IPS-15b (cell line): ENCODE measurements around the gene RBBP5.
A peak's percentile ranks its signal among the peaks of the same experiment; 100 is the strongest.
"Not testable (repeated sequence)": the region's sequence is repeated elsewhere in the genome, so short reads cannot be mapped to it uniquely, and the experiment has no call there.

Experiments
- H3K27me3 ChIP-seq: one replicate; pipeline ENCODE4 v1.6.1; 2013; ENCODE audit warnings: low read length; ENCODE audit not compliant: control insufficient read depth, insufficient read depth
- H3K36me3 ChIP-seq: one replicate; pipeline ENCODE4 v1.6.1; 2013; ENCODE audit warnings: low read length; ENCODE audit not compliant: control insufficient read depth, insufficient read depth
- H3K4me1 ChIP-seq: one replicate; pipeline ENCODE4 v1.6.1; 2013; ENCODE audit warnings: mild to moderate bottlenecking, low read length; ENCODE audit not compliant: control insufficient read depth, insufficient read depth
- H3K4me3 ChIP-seq: one replicate; pipeline ENCODE4 v1.5.1; 2013; ENCODE audit warnings: low read depth, low read length
- H3K9ac ChIP-seq: one replicate; pipeline ENCODE4 v1.6.1; 2013; ENCODE audit warnings: low read depth, mild to moderate bottlenecking, low read length
- H3K9me3 ChIP-seq: one replicate; pipeline ENCODE4 v1.6.1; 2013; ENCODE audit warnings: mild to moderate bottlenecking, low read length; ENCODE audit not compliant: control insufficient read depth, insufficient read depth

The RBBP5 gene, protein sequence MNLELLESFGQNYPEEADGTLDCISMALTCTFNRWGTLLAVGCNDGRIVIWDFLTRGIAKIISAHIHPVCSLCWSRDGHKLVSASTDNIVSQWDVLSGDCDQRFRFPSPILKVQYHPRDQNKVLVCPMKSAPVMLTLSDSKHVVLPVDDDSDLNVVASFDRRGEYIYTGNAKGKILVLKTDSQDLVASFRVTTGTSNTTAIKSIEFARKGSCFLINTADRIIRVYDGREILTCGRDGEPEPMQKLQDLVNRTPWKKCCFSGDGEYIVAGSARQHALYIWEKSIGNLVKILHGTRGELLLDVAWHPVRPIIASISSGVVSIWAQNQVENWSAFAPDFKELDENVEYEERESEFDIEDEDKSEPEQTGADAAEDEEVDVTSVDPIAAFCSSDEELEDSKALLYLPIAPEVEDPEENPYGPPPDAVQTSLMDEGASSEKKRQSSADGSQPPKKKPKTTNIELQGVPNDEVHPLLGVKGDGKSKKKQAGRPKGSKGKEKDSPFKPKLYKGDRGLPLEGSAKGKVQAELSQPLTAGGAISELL

DNA sequence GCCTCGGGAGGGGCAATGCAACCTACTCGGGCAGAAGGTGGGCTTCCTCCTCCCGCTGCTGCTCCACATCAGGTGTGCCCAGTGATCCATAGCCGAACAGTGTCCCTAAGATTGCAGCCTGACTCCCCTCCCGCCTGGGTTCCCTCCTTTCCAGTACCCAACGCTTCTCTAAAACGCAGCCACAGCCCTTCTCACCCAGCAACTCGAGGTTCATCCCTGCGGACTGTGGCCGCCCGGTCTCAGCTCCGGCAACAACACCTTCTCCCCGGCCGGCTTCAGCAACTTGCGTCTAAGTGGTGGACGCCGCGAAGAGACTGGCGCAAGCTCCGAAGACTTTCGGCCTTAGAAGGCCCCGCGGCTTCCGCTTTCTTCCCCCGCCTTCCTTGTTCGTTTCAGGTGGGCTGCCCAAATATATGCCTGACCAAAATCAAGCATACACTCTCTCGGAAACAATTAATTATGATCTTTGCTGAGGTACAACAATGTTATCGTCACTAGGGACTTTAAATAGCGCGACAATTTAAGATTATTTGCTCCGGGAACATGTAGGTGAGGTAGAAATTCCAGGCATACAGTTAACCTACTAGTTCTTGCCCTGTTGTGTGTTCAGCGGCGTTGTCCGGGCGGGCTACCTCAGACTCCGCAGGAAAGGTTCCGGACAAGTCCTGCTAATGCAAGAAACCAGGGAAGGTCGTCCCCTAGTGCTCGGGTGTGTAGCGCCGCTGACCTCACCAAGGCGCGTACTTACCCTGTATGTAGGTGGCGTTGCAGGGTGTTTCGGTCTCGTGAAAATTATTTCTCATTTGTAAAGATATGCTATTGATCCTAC lies at the start of gene RBBP5:
Gene RBBP5, minus strand, starts transcription at position 319 of the 829 bp plus-strand sequence. Its CDS starts 105 bp downstream, at position 214.
- H3K4me3 ChIP-seq, result peak within 1 kb of the TSS; percentile 96
- H3K4me1 ChIP-seq, result peaks cover 7% of the 10 kb centered on the region
- H3K36me3 ChIP-seq, result no peaks in the 10 kb centered on the region
- H3K27me3 ChIP-seq, result no peaks in the 10 kb centered on the region
- H3K9me3 ChIP-seq, result no peaks in the 10 kb centered on the region
- peak within 1 kb of the TSS; percentile 96 for H3K9ac ChIP-seq

GRCh38 chr1:205171369-205171768 lies 49.6 kb upstream of the RBBP5 start:
- Histone ChIP-seq H3K4me3 (no peak overlapping the region), H3K4me1 (no peaks in the 10 kb centered on the region), H3K36me3 (no peaks in the 10 kb centered on the region), H3K9me3 (no peaks in the 10 kb centered on the region), H3K9ac (no peak overlapping the region), H3K27me3 (no peaks in the 10 kb centered on the region)

DNA sequence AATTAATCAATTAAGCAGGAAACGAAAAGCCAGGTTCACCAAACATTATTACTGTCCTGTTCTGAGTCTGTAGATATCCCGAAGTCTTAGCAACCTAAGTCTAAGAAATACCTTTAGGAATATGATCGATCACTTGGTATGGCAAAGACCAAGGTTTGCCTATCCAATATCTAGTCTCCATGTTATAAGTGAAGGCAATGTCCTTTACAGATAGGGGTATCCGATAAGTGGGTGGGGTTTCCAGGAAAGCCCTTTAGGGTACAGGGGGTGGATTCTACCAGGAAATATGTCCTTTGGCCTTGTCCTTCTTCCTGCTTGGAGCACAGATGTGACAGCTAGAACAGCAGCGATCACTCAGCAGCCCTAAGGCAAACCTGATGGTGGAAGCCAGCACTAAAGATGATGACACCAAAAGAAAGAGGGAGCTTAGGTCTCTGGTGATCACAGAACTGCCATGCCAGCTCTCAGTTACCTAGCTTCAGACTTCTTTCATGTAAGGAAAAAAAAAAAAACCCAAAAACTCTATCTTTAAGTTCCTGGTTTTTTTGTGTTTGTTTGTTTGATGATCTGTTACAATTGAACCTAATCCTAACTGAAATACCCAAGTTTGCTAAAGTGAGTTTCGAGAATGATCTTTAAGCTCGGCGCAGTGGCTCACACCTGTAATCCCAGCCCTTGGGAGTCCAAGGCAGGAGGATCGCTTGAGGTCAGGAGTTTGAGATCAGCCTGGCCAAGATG lies 48.9 kb upstream of the RBBP5 start:
- Histone ChIP-seq H3K9ac (no peak overlapping the region), H3K36me3 (no peaks in the 10 kb centered on the region), H3K27me3 (no peaks in the 10 kb centered on the region), H3K4me1 (no peaks in the 10 kb centered on the region), H3K4me3 (no peak overlapping the region), H3K9me3 (no peaks in the 10 kb centered on the region)

DNA sequence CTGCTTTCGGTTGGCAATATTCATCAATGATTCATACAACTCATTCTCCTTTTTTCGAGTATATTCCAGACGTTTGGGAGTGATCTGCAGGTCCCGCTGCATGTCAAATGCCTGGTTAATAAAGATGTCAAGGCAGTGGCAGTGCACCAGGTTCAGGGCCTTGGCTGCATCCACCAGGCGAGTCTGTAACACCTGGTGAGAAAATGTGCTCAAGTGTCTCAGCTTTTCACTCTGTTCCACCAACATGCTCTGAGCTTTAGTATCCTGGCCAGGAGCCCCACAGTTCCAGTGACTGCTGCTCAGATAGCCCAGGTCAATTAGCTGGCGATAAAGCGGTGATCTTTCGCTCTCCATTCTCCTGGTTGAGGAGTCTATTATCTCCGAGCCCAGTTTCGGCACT lies 47.5 kb upstream of the RBBP5 start:
- H3K4me1 ChIP-seq, result no peaks in the 10 kb centered on the region
- H3K36me3 ChIP-seq, result no peaks in the 10 kb centered on the region

GRCh38 chr1:205168291-205168690 lies 46.5 kb upstream of the RBBP5 start:
- Histone ChIP-seq H3K9ac (no peak overlapping the region), H3K36me3 (peaks cover 6% of the 10 kb centered on the region), H3K9me3 (no peaks in the 10 kb centered on the region), H3K4me3 (no peak overlapping the region), H3K4me1 (no peaks in the 10 kb centered on the region), H3K27me3 (no peaks in the 10 kb centered on the region)

More for the DNA sequence above, 47.5 kb upstream of the RBBP5 start:
- Histone ChIP-seq H3K27me3 (no peaks in the 10 kb centered on the region), H3K9ac (no peak overlapping the region), H3K4me3 (no peak overlapping the region), H3K9me3 (no peaks in the 10 kb centered on the region)

DNA sequence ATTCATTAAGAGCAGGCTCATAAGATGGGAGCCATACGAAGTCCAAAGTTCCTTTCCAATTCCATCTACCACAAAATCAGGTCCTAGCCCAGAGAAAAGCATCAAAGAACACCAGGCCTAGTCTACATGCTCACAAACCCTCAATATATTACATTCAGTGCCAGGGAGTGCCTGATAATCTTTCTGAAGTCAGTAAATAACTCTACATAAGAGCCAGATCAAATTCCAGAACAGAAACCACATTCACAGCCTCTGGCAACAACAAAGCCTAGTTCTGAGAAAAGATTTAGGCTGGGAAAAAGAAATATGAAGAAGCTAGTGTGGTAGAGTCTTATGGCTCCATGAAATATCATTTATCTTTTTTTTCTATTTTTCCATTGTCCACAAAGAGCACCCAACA lies 40.5 kb upstream of the RBBP5 start:
- peaks cover 46% of the 10 kb centered on the region for H3K36me3 ChIP-seq
- H3K27me3 ChIP-seq, result no peaks in the 10 kb centered on the region
- H3K9ac ChIP-seq, result no peak overlapping the region
- H3K9me3 ChIP-seq, result peaks cover under 1% of the 10 kb centered on the region
- H3K4me3 ChIP-seq, result no peak overlapping the region
- no peaks in the 10 kb centered on the region for H3K4me1 ChIP-seq

- no peak overlapping the region for H3K4me3 ChIP-seq
- H3K36me3 ChIP-seq, result peaks cover 57% of the 10 kb centered on the region
- H3K9me3 ChIP-seq, result peaks cover 12% of the 10 kb centered on the region
- no peak overlapping the region for H3K9ac ChIP-seq
- no peaks in the 10 kb centered on the region for H3K4me1 ChIP-seq
- H3K27me3 ChIP-seq, result no peaks in the 10 kb centered on the region
Measured at GRCh38 chr1:205161076-205161475, 39.3 kb upstream of the RBBP5 start.

GRCh38 chr1:205158048-205158616 lies 36.4 kb upstream of the RBBP5 start:
- no peaks in the 10 kb centered on the region for H3K4me1 ChIP-seq
- peaks cover 17% of the 10 kb centered on the region for H3K9me3 ChIP-seq
- H3K27me3 ChIP-seq, result no peaks in the 10 kb centered on the region
- no peak overlapping the region for H3K9ac ChIP-seq
- H3K36me3 ChIP-seq, result peaks cover 57% of the 10 kb centered on the region
- H3K4me3 ChIP-seq, result no peak overlapping the region

DNA sequence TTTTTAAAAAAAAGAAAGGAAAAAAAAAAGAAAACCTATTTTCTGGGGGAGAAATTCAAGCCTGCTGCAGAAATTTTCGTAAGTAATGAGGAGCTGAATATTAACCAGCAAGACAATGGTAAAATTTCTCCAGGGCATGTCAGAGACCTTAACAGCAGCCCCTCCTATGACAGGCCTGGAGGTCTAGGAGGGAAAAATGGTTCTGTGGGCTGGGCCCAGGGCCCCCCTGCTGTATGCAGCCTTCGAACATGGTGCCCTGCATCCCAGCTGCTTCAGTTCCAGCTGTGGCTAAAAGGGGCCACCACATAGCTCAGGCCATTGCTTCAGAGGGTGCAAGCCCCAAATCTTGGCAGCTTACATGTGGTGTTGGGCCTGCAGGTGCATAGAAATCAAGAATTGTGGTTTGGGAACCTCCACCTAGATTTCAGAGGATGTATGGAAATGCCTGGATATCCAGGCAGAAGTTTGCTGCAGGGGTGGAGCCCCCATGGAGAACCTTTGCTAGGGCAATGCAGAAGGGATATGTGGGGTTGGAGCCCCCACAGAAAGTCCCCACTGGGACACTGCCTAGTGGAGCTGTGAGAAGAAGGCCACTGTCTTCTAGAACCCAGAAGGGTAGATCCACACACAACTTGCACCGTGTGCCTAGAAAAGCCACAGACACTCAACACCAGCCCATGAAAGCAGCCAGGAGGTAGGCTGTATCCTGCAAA lies 34.0 kb upstream of the RBBP5 start:
- H3K4me1 ChIP-seq, H3K9ac ChIP-seq, H3K4me3 ChIP-seq, H3K27me3 ChIP-seq: not testable (repeated sequence)
- H3K9me3 ChIP-seq, result peaks cover 17% of the 10 kb centered on the region
- H3K36me3 ChIP-seq, result peaks cover 44% of the 10 kb centered on the region

- Histone ChIP-seq H3K9me3 (peaks cover 17% of the 10 kb centered on the region), H3K4me3 (no peak overlapping the region), H3K9ac (no peak overlapping the region), H3K4me1 (no peaks in the 10 kb centered on the region), H3K36me3 (peaks cover 22% of the 10 kb centered on the region), H3K27me3 (no peaks in the 10 kb centered on the region)
Measured at GRCh38 chr1:205152505-205152904, 30.7 kb upstream of the RBBP5 start.
